ENCODE results near the gene C2orf76.

- TF ChIP-seq CTCF (IDR thresholded peaks at IDR 0.05): no peak
- TF ChIP-seq POLR2A (IDR thresholded peaks at IDR 0.05): no peak
Measured at GRCh38 chr2:119288576-119288975, 78.1 kb downstream of the C2orf76 start.

Measured in uterus (tissue), 2 donors.